Activated T-helper 1 cell treated with anti-CD3 and anti-CD28 coated beads, Interleukin-2, amount 50 U/mL, for 16 hours (primary cell): ENCODE data around the gene KARS1.
A peak's percentile ranks its signal among the peaks of the same experiment; 100 is the strongest.

Experiments used
- DNase-seq, 2 donors: peaks; one replicate each; pipeline ENCODE4 v3.0.0-alpha.2; 2020; ENCODE audit warnings: low read depth in 1 of 2, low spot score in 1 of 2

The KARS1 gene

GRCh38 chr16:75647492-75648264 lies at the start of gene KARS1, which contains the start of gene TERF2IP:
KARS1 (minus strand) TSS chr16:75647665; CDS start chr16:75647639, 26 bp downstream.
TERF2IP (plus strand) TSS chr16:75647773; CDS start chr16:75647883, 110 bp downstream.
- peak; percentile 87 to 93 for DNase-seq

GRCh38 chr16:75695708-75696107 lies 48.2 kb upstream of the KARS1 start:
- DNase-seq: no peak

GRCh38 chr16:75687361-75687760 lies 39.9 kb upstream of the KARS1 start:
- no peak for DNase-seq

- DNase-seq: no peak
Observed at GRCh38 chr16:75682308-75682707, 34.8 kb upstream of the KARS1 start.

- DNase-seq: no peak
Observed at GRCh38 chr16:75679366-75679765, 31.9 kb upstream of the KARS1 start.

GRCh38 chr16:75676909-75677308 lies 29.4 kb upstream of the KARS1 start, which contains the start of gene CPHXL2:
CPHXL2 (minus strand) TSS chr16:75677009; CDS start chr16:75676999, 10 bp downstream.
- no peak for DNase-seq

GRCh38 chr16:75667503-75667902 lies 20.0 kb upstream of the KARS1 start:
- DNase-seq: no peak

GRCh38 chr16:75660726-75661302 lies 13.3 kb upstream of the KARS1 start:
- DNase-seq: no peak

GRCh38 chr16:75660321-75660720 lies 12.9 kb upstream of the KARS1 start:
- no peak for DNase-seq

GRCh38 chr16:75658175-75658574 lies 10.7 kb upstream of the KARS1 start:
- no peak for DNase-seq

- DNase-seq: no peak
Observed at GRCh38 chr16:75653922-75654321, 6.5 kb upstream of the KARS1 start.

- peak; percentile 73 to 82 for DNase-seq
Observed at GRCh38 chr16:75648265-75649076, 1.0 kb upstream of the KARS1 start.

GRCh38 chr16:75647112-75647491 lies 363 bp downstream of the KARS1 start:
- DNase-seq: no peak

GRCh38 chr16:75644240-75645012 lies 3.0 kb downstream of the KARS1 start:
- no peak for DNase-seq

GRCh38 chr16:75640598-75640997 lies 6.9 kb downstream of the KARS1 start:
- DNase-seq: no peak

- DNase-seq: no peak
Observed at GRCh38 chr16:75635036-75635435, 12.4 kb downstream of the KARS1 start.

GRCh38 chr16:75632857-75633256 lies 14.6 kb downstream of the KARS1 start:
- no peak for DNase-seq

GRCh38 chr16:75630052-75630451 lies 17.4 kb downstream of the KARS1 start:
- DNase-seq: no peak

GRCh38 chr16:75629132-75629531 lies 18.3 kb downstream of the KARS1 start:
- DNase-seq: no peak

GRCh38 chr16:75628351-75628750 lies 19.1 kb downstream of the KARS1 start:
- DNase-seq: no peak

GRCh38 chr16:75627851-75628250 lies 19.6 kb downstream of the KARS1 start:
- no peak for DNase-seq
